Natural killer cell (primary cell): ENCODE measurements around the gene PRKCB. TPM values are rescaled to one million over a fixed set of nuclear protein-coding genes. Genes with fewer than 3 reads are reported as not detected.

Experiments used
- ATAC-seq, 3 donors: fragments of 150-1000 bp in 2 of 3; fragments of 200-7000 bp in 1 of 3; cut with Tn5 transposase; 1 replicate in 1 of 3; 2 replicates in 2 of 3; pipeline ENCODE4 v1.10.0; 2021; ENCODE audit warnings: mild to moderate bottlenecking in 2 of 3, moderate library complexity in 2 of 3
- DNase-seq, 2 donors: peaks; one replicate each; pipeline versions ENCODE4 v3.0.0 to v3.0.0-alpha.2; 2013 to 2021; ENCODE audit warnings: mixed read lengths in 1 of 2
- H3K27ac ChIP-seq: one replicate; pipeline ENCODE4 v1.5.1; 2013; ENCODE audit warnings: mild to moderate bottlenecking, low read length
- H3K27me3 ChIP-seq: one replicate; pipeline ENCODE4 v1.6.1; 2013; ENCODE audit warnings: low read length; ENCODE audit not compliant: control insufficient read depth, insufficient read depth
- H3K36me3 ChIP-seq: one replicate; pipeline ENCODE4 v1.6.1; 2013; ENCODE audit warnings: low read length; ENCODE audit not compliant: control insufficient read depth, insufficient read depth
- H3K4me1 ChIP-seq: one replicate; pipeline ENCODE4 v1.6.1; 2013; ENCODE audit warnings: low read length; ENCODE audit not compliant: control insufficient read depth, insufficient read depth
- H3K4me3 ChIP-seq: one replicate; pipeline ENCODE4 v1.5.1; 2013; ENCODE audit warnings: low read length
- H3K9me3 ChIP-seq: one replicate; pipeline ENCODE4 v1.6.1; 2013; ENCODE audit warnings: low read length; ENCODE audit not compliant: control insufficient read depth, insufficient read depth
- H3K27ac Mint-ChIP-seq, 2 donors: one replicate each; pipeline ENCODE4 v1.8.0; 2022; ENCODE audit warnings: mild to moderate bottlenecking in 2 of 2, mixed read lengths in 2 of 2, moderate library complexity in 1 of 2
- H3K27me3 Mint-ChIP-seq, 2 donors: one replicate each; pipeline ENCODE4 v1.8.0; 2022; ENCODE audit warnings: low read depth in 2 of 2, mixed read lengths in 2 of 2
- H3K36me3 Mint-ChIP-seq: one replicate; pipeline ENCODE4 v1.8.0; 2022; ENCODE audit warnings: mixed read lengths
- H3K4me1 Mint-ChIP-seq, 2 donors: one replicate each; pipeline ENCODE4 v1.8.0; 2022; ENCODE audit warnings: mixed read lengths in 2 of 2
- H3K4me3 Mint-ChIP-seq: one replicate; pipeline ENCODE4 v1.8.0; 2022; ENCODE audit warnings: mild to moderate bottlenecking, moderate library complexity, mixed read lengths
- H3K9me3 Mint-ChIP-seq, 2 donors: one replicate each; pipeline ENCODE4 v1.8.0; 2022; ENCODE audit warnings: mixed read lengths in 2 of 2
- WGBS: methylation state at CpG from one replicate; pipeline ENCODE4 v1.1.7; 2013; ENCODE audit warnings: missing lambda C conversion rate; ENCODE audit not compliant: insufficient coverage; 5-methylcytosine and 5-hydroxymethylcytosine counted together
- intact Hi-C: fragments of 100-400 bp; cut with micrococcal nuclease; formaldehyde crosslinking; loops from one replicate; pipeline ENCODE4 v1.14.2; 2022
- total RNA-seq, 4 donors: library from RNA; stranded (reverse); fragments of 120-200 nt in 1 of 4; gene quantifications; one replicate each; pipeline versions ENCODE4 v1.2.3 to v1.2.4, GENCODE V29; 2013 to 2022
- TF ChIP-seq, protein P1 (sequence below): fragments of 200-600 bp; IDR thresholded peaks from one replicate; pipeline ENCODE4 v1.8.0; 2022; ENCODE audit warnings: antibody characterized with exemption

PRKCB gene
- total RNA-seq, 3 donors from 2014 or later (not counting 1 experiment from before 2014, with no cell fraction given), result 182 to 222 (median 183) TPM

DNA sequence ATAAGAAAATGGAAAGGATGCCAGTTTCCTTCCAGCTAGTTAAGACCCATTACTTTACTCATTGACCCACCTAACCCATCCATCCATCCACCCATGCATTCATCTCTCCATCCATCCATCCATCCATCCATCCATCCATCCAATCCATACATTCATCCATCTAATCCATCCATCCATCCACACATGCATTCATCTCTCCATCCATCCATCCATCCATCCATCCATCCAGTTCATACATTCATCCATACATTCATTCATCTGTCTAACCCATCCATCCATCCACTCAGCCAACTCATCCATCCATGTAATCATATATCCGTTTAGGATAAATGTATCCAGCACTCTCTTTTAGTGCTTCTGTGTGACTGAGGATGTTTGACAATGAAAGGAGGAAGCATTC is 241.5 kb downstream of the PRKCB start:
- Mint-ChIP-seq H3K9me3 (no peaks in the 10 kb centered on the region), H3K27me3 (no peaks in the 10 kb centered on the region), H3K4me3 (no peak overlapping the region), H3K4me1 (peaks cover 45 to 68% of the 10 kb centered on the region in 2 donors), H3K27ac (peak overlapping the region in 1 of 2 donors; percentile 31), H3K36me3 (no peaks in the 10 kb centered on the region)
- TF ChIP-seq, protein P1, sequence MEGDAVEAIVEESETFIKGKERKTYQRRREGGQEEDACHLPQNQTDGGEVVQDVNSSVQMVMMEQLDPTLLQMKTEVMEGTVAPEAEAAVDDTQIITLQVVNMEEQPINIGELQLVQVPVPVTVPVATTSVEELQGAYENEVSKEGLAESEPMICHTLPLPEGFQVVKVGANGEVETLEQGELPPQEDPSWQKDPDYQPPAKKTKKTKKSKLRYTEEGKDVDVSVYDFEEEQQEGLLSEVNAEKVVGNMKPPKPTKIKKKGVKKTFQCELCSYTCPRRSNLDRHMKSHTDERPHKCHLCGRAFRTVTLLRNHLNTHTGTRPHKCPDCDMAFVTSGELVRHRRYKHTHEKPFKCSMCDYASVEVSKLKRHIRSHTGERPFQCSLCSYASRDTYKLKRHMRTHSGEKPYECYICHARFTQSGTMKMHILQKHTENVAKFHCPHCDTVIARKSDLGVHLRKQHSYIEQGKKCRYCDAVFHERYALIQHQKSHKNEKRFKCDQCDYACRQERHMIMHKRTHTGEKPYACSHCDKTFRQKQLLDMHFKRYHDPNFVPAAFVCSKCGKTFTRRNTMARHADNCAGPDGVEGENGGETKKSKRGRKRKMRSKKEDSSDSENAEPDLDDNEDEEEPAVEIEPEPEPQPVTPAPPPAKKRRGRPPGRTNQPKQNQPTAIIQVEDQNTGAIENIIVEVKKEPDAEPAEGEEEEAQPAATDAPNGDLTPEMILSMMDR, result no peak
- no peak for ATAC-seq
- Histone ChIP-seq H3K9me3 (no peaks in the 10 kb centered on the region), H3K27me3 (no peaks in the 10 kb centered on the region), H3K27ac (no peak overlapping the region), H3K4me1 (peaks cover 4% of the 10 kb centered on the region), H3K4me3 (no peak overlapping the region), H3K36me3 (no peaks in the 10 kb centered on the region)
- intact Hi-C loops, result no loop called here
- no CpG with 5 or more reads among the region's 1 CpG for WGBS
- no peak for DNase-seq

DNA sequence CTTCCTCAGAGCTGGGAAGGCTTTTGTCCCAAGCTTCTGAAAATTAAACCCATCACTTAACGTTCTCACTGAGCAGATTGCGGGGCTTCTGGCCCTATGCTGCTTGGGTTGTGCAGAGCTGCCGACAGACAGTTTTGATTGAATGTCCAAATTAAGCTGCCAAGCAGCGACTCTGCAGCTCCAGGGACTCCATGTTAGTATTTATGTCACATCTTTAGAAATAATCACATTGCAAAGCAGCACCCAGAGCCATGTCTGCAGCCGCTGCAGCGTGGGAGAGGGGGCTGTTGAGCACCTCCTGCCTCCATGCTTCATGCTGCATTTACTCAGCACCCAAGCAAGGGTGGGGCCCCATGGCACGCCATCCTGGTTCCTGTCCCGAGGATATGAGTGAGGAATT is 242.2 kb downstream of the PRKCB start:
- peaks cover 39 to 61% of the 10 kb centered on the region in 2 donors for H3K4me1 Mint-ChIP-seq

DNA sequence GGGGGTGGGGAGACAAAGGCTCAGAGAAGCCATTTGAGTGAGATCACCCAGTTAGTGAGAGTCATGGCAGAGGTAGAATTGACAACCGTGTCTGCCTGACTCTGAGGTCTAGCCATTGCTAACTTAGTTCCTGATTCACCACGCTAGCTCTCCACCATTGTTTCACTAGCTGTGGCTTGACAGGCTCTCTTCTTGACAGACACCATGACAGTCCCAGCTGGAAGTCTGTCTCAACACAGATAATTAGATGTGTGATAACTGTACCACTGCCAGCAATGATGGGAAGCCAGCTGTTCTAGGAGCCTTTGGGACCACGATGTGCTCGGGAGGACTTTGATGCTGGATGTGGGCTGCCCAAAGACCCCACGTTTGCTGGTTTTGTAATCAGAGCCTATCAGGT is 249.9 kb downstream of the PRKCB start:
- H3K27me3 Mint-ChIP-seq, result no peaks in the 10 kb centered on the region
- H3K9me3 Mint-ChIP-seq, result peaks cover 5 to 6% of the 10 kb centered on the region in 2 donors
- peaks cover 8% of the 10 kb centered on the region for H3K36me3 Mint-ChIP-seq
- peaks cover 4% of the 10 kb centered on the region for H3K36me3 ChIP-seq
- H3K27ac ChIP-seq, result no peak overlapping the region
- intact Hi-C loops, result no loop called here
- H3K9me3 ChIP-seq, result peaks cover 4% of the 10 kb centered on the region
- TF ChIP-seq, protein P1, result no peak
- H3K4me3 Mint-ChIP-seq, result no peak overlapping the region
- no peak overlapping the region for H3K4me3 ChIP-seq
- no peaks in the 10 kb centered on the region for H3K27me3 ChIP-seq
- peaks cover 22 to 31% of the 10 kb centered on the region in 2 donors for H3K4me1 Mint-ChIP-seq
- ATAC-seq (no peak), DNase-seq (no peak)
- no peaks in the 10 kb centered on the region for H3K4me1 ChIP-seq
- WGBS, result 94% methylated on average over 5 of the region's 5 CpGs
- peak overlapping the region; percentile 19 to 67 for H3K27ac Mint-ChIP-seq

More for the DNA sequence above, 242.2 kb downstream of the PRKCB start:
- H3K27me3 ChIP-seq, result no peaks in the 10 kb centered on the region
- Mint-ChIP-seq H3K27me3 (no peaks in the 10 kb centered on the region), H3K27ac (no peak overlapping the region), H3K4me3 (no peak overlapping the region), H3K9me3 (no peaks in the 10 kb centered on the region), H3K36me3 (no peaks in the 10 kb centered on the region)
- H3K4me3 ChIP-seq, result no peak overlapping the region
- DNase-seq (no peak), ATAC-seq (no peak)
- H3K9me3 ChIP-seq, result no peaks in the 10 kb centered on the region
- 97% methylated on average over 8 of the region's 8 CpGs for WGBS
- intact Hi-C loops, result no loop called here
- no peak overlapping the region for H3K27ac ChIP-seq
- TF ChIP-seq, protein P1, result no peak
- no peaks in the 10 kb centered on the region for H3K36me3 ChIP-seq
- peaks cover 3% of the 10 kb centered on the region for H3K4me1 ChIP-seq

DNA sequence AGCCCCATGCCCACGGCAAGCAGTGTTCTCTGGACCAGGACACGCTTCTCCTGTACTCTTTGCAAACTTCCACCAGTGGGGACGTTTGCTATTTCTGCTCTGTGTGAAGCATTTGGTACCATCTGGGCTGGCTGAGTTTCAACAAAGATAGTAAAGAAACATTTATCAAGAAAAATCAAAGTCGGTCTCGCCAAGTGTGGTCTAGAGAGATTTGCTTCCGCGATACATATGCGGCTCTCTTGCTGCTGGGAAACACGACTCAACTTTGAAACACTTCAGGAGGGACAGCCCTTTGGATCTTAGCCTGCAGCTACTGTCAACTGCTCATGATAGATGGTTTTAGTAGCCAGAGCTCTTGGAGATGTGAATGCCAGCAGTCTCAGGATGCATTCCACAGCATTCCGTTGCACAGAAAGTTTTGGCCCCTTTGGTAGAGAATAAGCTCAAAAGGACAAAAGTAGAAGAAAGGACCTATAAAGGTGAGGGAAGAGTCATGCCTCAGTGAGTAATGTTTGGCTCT is 252.2 kb downstream of the PRKCB start:
- Mint-ChIP-seq H3K9me3 (peaks cover 10 to 16% of the 10 kb centered on the region in 2 donors), H3K27me3 (no peaks in the 10 kb centered on the region), H3K4me3 (peak overlapping the region; percentile 2), H3K36me3 (peaks cover 25% of the 10 kb centered on the region), H3K27ac (no peak overlapping the region), H3K4me1 (peaks cover 40 to 50% of the 10 kb centered on the region in 2 donors)
- peaks cover 5% of the 10 kb centered on the region for H3K9me3 ChIP-seq
- H3K36me3 ChIP-seq, result peaks cover 6% of the 10 kb centered on the region
- ATAC-seq (no peak), DNase-seq (no peak)
- H3K27ac ChIP-seq, result no peak overlapping the region
- intact Hi-C loops, result no loop called here
- TF ChIP-seq, protein P1, result no peak
- H3K4me1 ChIP-seq, result peaks cover 4% of the 10 kb centered on the region
- no peak overlapping the region for H3K4me3 ChIP-seq
- no peaks in the 10 kb centered on the region for H3K27me3 ChIP-seq
- WGBS, result 99% methylated on average over 10 of the region's 10 CpGs
